Measurements from ENCODE around the gene POC1A.

POC1A gene

DNA sequence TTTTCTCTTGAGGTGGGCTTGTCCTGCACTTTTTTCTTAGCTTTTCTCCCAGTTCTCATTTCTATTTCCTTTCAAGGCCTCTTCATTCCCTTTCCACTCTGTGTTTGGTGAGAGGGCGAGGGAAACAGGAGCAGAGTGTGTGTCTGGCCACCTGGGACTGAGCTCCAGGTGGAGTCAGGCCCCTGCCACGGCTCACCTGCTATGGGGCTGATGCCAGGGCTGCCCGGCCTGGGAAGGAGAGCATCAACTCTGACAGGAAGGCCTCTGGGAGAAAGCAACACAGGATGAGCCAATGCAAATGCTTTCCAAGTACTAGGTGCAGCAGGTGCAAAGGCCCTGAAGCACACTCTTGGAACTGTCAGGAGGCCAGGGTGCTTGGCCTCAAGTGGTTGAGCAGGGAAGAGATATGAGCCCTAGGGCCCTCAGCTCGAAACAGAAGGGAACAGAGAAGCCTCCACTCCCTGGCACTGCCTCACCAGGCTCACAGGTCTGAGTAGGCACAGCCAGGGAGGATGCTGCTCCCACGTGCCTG lies 70.6 kb downstream of the POC1A start:
- DNase-seq: no peak

DNA sequence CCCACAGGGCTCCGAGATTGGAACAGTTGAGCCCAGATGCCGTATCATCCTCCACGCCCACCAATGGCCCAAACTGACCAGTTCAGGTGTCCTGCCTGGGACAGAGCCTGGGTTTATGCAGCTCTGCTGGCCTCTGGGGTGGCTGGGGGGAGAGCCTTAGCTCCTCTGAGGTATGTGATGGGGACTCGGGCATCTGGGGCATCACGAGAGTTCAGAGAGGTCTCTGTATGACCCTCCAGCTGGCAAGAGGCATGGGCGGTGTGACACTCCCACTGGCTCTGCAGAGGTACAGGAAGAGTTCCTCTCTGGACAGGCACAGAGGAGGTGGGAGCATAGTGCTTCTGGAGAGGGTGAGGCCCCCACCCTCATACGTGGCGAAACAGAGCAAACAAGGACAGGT lies 71.3 kb downstream of the POC1A start:
- no peak for DNase-seq

DNA sequence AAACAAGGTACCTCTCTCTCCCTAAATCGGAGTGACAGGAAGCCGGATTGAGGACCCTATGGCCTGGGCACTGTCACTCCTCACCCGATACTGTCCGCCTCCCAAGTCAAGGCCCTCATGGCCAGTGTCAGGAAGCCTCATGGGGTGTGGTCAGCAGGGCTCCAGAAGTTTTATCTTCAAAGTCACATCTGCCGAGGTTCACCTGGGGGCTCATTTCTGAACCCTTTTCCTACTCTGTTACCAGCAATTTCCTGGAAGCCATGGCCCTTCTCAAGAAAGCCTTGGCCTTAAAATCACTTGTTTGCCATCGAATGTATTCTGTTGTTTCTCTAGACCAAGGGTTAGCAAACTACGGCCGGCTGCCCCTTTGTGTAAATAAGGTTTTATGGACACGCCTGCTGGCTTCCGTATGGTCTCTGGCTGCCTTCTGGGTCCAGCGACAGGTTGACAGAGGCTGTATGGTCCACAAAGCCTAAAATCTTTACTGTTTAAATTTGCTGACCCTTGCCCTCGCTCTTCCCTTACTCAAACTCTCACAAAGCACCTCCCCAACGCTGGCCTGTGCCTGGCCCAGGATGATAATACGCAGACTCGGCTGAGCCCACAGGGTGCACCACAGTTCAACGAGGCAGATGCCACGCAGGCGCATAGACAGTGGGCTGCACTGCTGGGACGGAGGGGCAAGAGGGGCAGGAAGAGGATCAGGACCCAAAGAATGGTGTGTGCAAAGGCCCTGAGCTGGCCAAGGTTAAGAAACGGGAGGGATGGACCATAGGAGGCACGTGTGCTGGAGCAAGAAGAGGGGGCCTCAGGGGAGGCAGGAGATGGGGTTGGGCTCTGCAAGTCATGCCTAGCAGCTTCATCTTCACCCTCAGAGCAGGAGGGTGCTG lies 73.1 kb downstream of the POC1A start:
- no peak for DNase-seq

DNA sequence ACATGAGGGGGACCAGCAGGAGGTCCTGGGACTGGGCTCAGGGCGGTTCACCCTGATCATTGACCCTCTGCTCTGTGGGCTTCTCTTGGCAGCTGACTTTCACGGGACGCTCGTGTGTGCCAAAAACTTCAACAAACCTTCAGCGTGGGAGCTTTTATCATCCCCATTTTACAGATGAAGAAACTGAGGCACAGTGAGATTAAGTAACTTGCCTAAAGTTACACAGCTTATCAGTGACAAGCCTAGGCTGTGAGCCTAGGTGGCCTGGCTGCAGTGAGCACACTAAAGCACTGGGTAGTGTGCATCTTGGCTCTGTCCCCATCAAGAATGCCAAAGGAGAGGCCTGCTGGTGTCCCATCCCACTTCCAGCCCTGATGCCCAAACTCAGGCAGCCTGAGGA lies 74.3 kb downstream of the POC1A start:
- no peak for DNase-seq

DNA sequence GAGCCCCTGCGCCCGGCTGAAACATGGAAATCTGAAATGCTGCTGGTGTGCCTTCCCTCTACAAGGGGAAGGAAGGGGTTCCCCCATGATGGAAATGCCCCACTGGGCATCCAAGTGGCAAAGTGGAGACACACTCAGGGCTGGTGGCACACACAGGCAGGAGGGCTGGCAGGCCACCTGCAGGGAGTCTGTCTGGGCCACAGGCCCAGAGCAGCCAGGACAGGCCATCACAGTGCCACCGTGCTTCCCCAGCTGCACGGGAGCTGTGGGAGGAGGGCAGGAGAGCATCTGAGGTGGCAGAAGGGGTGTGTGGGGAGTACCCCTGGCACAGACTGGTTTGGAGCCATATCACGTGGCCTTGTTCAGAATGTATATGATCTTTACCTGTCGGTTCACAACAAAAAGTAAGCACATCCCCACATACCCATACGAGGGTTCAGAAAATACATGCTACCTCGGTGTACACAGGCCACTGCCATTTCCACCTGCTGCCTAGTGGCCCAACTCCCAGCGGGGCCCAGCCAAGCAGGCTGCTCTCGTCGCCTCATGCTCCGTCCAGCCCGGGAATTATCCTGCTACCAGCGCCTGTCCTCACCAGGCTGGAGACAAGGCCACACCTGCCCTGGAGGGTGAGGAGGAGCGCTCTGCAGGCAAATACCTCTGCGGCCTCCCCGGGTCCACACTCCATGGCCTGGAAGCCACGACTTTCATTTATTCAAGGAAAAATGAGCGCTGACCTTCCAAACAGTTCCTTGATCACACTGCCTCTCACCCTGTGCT lies 75.3 kb downstream of the POC1A start:
- DNase-seq: no peak

DNA sequence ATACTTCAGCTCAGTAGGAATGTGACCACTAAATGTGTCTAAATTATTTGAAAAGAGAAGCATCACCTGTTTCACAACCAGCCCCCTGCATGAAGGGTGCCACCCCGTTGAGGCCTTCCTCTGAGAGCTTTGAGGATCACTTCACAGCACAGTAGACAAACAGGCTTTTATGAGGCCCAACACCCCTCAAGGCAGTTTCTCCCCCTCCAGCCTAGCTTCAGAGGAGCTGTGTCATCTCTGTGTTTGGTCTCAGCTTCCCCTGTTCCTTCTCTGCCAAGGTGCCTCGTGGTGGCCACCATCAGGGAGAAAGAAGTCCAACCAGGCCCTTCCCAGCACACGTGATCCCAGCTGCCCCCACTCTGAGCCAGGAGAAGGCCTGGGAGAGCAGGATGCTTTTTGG lies 76.3 kb downstream of the POC1A start:
- no peak for DNase-seq

DNA sequence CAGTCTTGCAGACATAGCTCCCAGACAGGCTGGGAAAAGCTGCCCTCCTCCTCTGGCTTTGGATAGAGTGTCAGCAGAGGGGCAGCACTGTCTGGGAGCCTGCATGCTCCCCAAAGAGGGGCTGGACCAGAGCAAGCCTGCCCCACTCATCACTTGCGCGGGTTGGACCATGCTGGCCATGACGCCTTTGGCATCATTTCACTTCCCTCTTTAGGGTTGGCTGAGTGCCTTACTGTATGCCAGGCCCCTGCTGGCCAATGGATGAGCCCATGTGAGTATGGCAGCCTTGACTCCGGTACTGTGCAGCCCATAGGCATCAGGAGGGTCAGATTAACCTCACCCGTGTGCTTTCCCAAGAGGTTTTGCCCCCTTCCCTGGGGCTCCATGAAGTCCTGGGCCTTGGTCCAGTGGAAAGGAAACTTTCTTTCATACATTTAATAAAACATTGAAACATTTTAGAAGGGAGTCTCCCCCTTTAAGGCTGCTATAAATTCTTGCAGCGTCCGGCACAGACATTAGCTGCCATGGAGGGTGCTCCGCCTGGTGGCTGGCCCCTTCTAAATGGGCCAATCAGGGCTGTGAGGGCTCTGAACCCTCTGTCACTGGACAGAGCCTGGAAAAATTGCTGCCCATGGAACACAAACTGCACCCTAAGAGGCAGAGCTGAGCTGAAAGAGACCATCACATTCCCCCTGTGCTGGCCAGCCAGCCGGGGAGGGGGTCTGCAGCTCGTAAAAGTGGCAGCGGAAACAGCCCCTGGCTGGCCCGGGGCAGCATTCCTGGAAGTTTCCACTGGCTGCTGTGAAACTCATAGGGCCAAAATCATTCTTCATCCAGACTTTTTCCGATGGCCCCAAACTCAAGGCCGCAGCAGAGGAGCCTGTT lies 77.1 kb downstream of the POC1A start:
- no peak for DNase-seq

DNA sequence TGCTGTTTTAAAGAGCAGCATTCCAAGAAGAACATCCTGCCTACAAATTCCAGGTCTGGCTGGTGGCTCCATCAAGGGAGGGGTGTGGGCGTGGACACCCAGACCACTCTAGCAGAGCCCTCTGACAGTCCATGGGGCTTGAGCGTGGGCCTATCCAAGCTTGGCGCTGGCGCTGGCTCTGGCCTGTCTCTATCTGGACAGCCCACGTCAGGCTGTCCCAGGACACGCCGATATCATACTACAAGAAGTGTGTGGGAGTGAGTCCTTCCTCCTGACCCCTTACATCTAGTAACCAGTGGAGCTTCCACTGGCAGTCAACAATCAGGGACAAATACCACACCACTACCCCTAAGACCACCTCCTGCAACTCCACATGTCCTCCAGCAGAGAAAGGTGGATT lies 80.7 kb downstream of the POC1A start:
- DNase-seq: no peak

DNA sequence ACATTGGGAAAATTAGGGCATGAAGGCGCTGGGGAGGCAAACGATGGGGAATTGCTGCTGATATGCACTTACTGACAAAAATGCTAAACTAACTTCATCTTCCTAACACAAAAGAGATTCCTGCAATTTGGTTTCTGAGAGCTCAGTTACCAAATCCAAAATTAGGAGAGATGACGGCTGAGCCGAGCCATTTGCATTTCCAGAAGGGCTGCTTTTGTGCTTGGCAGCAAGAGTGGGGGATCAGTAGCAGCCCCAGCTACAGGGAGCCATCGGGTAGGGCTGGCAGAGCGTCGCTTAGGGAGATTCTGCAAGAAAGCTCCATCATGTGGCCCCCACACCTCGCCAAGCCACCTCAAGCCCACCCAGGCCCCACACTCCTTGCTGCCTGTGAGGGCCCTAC lies 81.8 kb downstream of the POC1A start:
- DNase-seq: no peak

DNA sequence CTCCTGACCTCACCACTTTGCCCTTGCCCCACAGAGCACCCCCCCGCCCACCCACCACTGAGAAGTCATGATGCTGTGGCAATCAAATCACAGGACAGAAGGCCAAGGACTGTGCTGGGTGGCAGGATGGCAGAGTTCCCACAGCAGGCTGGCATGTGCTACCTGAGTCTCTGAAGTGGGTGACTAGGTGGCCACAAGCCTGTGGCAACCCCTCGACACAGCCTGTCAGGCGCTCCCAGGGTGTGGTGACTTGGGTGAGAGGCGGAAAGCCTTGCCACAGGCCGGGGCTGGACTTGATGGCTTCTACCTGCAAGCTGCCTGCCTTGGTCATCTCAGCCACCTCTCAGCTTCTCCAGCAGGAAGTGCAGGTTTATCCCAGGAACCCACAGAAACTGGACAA lies 82.2 kb downstream of the POC1A start:
- no peak for DNase-seq

DNA sequence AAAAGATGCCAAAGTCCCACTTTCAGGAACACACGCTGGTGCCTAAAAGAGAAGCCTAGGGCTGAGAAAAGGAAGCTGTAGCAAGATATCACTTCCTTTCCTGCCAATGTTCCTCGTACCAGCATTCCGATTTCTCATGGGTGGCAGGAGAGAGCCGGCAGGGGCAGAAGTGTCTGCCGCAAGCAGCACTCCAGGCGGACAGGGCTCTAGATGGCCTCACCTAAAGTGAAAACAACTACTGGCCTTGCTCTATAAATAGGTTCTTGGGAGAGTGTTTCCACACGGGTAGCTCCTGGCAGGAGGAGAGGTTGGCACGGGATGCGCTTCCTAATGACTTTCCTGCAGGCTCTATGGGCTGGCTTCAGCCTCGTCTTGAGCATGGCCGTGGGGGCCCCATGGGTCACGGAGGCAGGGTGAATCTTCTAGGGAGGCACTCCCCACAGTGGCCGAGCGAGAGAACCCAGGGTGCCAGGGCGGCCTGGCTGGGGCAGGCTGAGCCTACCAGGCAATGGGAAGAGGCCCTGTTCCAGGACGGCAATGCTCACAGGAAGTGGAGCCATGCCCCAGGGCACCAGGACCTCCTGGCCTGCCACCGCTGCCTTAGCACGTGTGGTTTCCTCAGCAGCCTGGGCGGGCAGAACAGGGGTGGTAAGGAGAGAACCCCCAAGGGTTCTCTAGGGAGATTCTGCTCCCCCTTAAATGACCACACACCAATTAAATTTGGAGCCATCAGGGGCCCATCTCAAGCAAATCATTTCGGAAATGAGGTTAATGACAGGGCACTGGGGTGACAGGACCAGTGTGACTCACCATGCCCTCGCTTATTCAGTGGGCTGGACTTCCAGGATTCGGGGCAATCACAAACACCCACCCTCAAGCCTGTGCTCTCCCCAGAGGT lies 83.2 kb downstream of the POC1A start:
- DNase-seq: no peak

DNA sequence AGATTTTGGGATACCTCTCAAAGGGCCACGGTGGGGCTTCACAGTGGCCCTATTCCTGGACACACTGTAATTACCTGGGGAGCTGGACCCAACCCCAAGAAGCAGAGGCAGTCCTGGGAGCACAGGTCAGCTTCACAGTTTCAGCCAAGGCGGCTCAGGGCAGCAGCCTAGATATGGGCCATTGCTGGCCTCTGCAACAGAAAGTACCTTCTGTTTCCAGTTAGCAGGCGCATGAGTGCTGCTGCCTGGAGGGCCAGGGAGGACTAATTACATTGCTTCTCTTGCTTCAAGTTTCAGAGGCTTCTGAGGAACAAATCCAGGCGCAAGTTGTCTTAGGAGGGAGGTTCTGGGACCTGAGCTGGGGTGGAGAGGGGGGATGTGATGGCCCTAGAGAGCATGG lies 84.4 kb downstream of the POC1A start:
- no peak for DNase-seq

DNA sequence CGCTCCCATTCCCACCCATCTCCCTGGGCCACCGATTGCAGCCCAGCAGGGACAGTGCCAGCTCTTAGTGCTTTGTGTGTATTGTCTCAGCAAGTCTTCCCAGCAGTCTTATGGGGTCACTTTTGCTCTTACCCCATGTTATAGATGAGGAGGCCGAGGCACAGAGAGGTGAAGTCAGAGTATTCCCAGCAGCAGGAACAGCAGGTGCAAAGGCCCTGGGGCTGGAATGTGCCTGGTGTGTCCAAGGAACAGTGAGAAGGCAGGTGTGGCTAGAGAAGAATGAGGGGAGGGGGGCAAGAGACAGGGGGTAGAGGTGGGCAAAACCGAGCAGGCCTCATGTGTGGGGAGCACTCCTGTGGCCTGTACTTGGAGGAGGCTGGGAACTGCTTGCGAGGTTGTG lies 85.1 kb downstream of the POC1A start:
- no peak for DNase-seq

DNA sequence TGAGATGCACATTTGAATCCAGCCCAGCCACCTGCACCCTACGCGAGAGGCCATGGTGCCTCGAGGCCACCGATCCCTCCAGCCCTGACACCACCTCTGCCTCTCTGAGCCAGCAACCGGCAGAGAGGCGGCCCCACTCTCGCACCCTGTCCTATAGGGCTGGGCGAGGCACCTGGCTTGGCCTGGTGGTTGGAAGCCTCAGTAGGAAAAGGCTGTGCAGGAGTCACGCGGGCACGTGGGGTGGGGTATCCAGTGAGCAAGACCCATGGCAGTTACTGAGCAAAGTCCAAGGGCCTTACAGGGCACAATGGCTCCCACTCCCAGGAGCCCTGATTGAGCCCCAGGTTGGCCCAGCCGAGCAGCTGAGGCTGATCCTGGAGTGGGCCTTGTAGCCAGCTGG lies 85.5 kb downstream of the POC1A start:
- DNase-seq: no peak

DNA sequence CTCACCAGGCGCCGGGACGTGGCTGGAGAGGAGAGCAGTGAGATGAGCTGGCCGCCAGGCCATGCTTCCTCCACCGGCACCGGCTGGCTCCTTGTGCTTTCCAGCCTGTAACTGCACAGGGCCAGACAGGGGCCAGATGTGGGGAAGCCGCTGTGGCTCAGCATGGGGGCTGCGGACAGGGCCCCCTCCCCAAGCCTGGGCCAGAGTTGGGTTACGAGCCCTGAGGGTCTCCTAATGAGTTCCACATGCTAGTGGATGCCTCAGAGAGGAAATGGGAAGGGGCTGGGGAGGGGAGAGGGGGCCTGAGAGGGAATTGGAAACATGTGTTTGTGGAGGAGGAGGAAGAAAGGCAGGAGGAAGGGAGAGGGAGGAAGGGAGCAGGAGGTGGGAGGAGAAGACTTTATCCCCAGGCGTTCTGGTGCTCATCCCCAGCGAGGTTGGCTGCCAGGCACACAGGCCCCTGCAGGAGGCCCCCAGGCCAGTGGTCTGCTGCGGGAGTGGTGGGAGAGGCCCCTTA lies 86.1 kb downstream of the POC1A start:
- DNase-seq: no peak

DNA sequence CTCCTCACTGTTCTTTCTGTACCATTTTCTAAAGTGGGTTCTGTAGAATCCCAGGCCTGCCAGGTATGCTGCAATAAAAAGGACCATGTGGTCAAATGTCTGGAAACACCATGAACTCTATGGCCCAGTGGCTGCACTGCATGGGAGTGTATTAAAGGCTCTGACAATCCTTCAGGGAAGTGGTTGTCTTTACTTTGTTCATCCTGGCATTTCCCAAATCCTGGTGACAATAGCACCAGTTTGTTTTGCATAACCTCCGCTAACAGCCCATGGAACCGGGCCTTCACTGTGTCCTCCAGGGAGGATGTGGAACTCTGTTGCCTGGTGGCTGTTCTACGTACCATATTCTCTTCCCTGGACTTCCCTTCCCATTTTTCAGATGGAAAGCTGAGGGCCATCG lies 86.7 kb downstream of the POC1A start:
- DNase-seq: no peak

DNA sequence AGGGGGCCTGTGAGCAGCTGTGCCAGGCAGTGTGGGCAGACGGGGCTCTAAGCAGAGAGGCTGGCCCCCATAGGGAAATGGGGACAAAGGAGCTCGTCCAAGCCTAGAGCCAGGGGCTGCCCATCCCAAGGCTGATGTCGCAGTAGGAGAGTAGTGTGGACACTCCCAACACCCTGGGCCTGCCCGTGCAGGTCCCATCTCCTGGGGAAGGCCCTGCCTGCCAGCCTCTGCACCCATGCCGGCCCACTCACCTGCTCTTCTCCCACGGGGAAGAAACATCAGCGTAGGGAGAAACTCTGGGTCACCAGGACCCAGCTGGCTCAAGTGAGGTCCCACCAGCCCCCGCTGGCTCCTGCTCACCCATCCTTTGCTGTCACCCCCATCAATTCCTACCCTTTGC lies 87.2 kb downstream of the POC1A start:
- no peak for DNase-seq

DNA sequence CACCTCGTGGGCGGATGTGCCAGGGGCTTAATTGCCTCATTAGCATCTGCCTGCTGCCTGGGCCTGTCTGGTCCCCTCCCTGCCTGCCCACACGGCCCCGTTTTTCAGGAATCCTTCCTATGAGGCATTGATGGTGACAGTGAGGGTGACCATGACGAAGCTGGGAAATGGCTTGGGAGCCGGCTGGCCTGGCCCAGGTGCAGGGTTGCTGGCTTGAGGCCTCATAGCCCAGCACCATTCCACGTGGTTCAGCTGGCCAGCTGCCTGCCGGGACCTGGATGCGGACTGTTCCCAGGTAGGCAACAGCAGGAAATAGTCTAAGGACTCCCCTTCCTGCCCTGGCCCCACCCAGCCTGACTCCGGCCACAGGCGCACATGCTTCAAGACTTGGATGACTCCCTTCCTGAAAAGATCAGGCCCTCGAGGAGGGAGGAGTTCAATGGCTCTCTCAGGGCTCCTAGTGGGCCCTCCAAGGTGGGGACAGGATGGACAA lies 88.9 kb downstream of the POC1A start:
- no peak for DNase-seq

DNA sequence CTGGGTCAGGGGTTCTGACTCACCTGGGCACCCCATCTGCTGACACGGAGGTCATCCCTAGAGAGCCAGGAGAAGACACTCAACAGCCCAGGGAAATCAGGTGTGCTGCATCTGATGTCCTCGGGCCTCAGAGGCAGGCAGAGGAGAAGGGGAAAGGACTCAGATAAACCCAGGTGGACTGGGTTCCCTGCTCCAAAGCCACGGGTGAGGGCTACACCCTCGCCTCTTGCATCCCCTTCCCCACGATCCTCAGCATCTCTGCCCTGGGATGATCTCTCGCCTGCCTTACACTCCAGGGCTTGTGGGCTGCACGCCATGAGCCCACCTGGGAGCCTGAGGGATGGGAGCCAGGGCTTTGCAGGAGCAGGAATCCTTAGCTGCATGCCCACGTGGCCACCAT lies 89.7 kb downstream of the POC1A start:
- DNase-seq: no peak

DNA sequence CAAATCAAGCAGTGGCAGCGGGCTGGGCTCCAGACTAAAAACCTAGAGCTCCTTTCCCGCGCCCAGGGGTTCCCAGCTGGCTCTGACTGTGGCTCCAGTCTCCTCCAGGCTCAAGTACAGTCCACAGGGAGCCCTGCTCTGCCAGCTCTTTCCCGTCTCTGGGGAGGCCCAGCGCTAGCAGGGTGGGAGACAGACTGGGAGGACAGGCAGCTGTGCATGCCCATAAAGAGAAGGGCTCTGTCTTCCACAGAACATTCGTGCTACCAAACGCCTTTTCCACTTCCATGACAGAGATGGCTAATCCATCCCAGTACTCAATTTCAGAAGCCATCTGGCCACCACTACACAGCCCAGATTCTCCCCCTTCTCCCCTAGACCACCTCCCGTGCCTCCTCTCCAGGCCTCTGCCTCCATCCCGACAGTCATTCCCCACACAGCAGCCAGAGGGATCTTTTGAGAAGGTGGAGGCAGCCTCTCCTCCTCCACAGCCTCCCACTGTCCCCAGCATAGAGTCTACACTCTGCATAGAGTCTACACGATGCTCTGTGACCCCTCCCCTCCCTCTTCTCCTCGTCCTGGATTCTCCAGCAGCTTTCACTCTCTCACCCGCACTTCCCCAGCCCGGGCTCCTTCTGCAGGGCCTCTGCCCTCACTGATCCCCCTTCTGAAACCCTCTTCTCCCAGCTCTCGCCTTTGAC lies 91.0 kb downstream of the POC1A start:
- DNase-seq: no peak

DNA sequence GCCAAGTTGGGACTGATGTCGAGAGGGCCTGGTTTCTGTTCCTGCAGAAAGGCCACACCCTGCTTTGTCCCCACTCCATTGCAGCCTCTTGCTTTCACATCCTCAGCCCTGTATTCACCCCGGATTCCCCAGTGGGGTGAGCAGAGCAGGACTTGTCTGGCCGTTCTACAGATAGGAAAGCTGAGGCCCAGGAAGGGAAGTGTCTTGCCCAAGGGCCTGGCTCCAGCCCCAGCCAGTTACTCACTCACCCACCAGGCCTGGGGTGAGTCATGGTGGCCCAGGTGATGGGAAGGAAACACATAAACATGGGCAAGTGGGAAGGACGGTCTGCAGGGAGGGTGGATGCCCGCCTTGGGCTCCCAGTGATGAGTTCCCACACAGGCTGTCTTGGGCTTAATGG lies 91.7 kb downstream of the POC1A start:
- no peak for DNase-seq
